HepG2 (cell line): Measurements from ENCODE around the gene MYL4. TPM values are rescaled to one million over a fixed set of nuclear protein-coding genes. Genes with fewer than 3 reads are reported as not detected.

Source experiments
- E2F1 ChIP-seq: sonication (generic); formaldehyde crosslinking; IDR thresholded peaks from 2 replicates; pipeline ENCODE4 v1.5.0; 2020; ENCODE audit warnings: missing genetic modification reagents
- MAFF ChIP-seq: IDR thresholded peaks from 2 replicates; pipeline ENCODE4 v1.6.1; 2011; ENCODE audit warnings: low read depth, low read length, improper control_type of control experiment
- MAFK ChIP-seq, 2 experiments: IDR thresholded peaks in 1 of 2; conservative IDR thresholded peaks in 1 of 2; 2 replicates each; pipeline ENCODE4 v1.6.1; 2011; ENCODE audit warnings: improper control_type of control experiment in 2 of 2, low read length in 2 of 2
- PRDM4 ChIP-seq: sonication (generic); formaldehyde crosslinking; IDR thresholded peaks from 2 replicates; pipeline ENCODE4 v1.9.0; 2021; ENCODE audit warnings: missing genetic modification reagents, borderline replicate concordance
- RBM22 ChIP-seq: fragments of 200-400 bp; formaldehyde crosslinking; optimal IDR thresholded peaks from 2 replicates; pipeline ENCODE3; 2017; ENCODE audit warnings: mild to moderate bottlenecking, low read length, moderate library complexity
- SMARCE1 ChIP-seq: fragments of 450-650 bp; IDR thresholded peaks from 2 replicates; pipeline ENCODE4 v1.6.1; 2017; ENCODE audit warnings: borderline replicate concordance
- ZNF205 ChIP-seq: IDR thresholded peaks from 2 replicates; pipeline ENCODE4 v1.6.1; 2018; ENCODE audit warnings: missing biosample characterization, missing genetic modification reagents
- ZNF704 ChIP-seq: sonication (generic); formaldehyde crosslinking; IDR thresholded peaks from 2 replicates; pipeline ENCODE4 v1.8.1; 2023; ENCODE audit warnings: mild to moderate bottlenecking, inconsistent platforms, moderate library complexity, missing genetic modification reagents, borderline replicate concordance
- polyA plus RNA-seq, 8 experiments: library from polyadenylated mRNA; depleted of rRNA in 3 of 8; stranded (reverse) in 7 of 8; unstranded in 1 of 8; fragments of >200 nt; fragmentation: Illumina TruSeq in 4 of 8; extraction: Trizol in 4 of 8; gene quantifications; 2 replicates each; pipeline versions ENCODE4 v1.2.1 to v1.2.3, GENCODE V29; 2011 to 2016; ENCODE audit warnings: low read depth in 4 of 8, missing spikeins in 1 of 8, mixed read lengths in 1 of 8; ENCODE audit not compliant: insufficient read depth in 1 of 8
- total RNA-seq, 5 experiments: library from RNA; depleted of rRNA; stranded (reverse); fragments of >200 nt; fragmentation: Illumina TruSeq; extraction: Trizol; gene quantifications; 2 replicates each; pipeline ENCODE4 v1.2.3, GENCODE V29; 2016; ENCODE audit warnings: low read depth in 1 of 5
- TF ChIP-seq, protein P1 (sequence below): sonication (generic); formaldehyde crosslinking; IDR thresholded peaks from 2 replicates; pipeline ENCODE4 v1.5.0; 2020; ENCODE audit warnings: mild to moderate bottlenecking, missing genetic modification reagents

Gene MYL4
- total and polyA plus RNA-seq, 2 of the 13 experiments (the other 11 are each of a cell fraction or from before 2014, with no cell fraction given) = not detected

- no peak for TF ChIP-seq PRDM4
- no peak for TF ChIP-seq ZNF704 (CRISPR knock-in tag)
- TF ChIP-seq E2F1 = no peak
- TF ChIP-seq MAFK (conservative IDR thresholded peaks at IDR 0.05 in 1 of 2, IDR thresholded peaks at IDR 0.05 in 1 of 2; ENCODE audit: low read length in 2 of 2) = peak; percentile 37 to 60; a peak in 3 of 4 replicates
- TF ChIP-seq MAFF = peak; percentile 40
- TF ChIP-seq SMARCE1 = no peak
- TF ChIP-seq, protein P1, sequence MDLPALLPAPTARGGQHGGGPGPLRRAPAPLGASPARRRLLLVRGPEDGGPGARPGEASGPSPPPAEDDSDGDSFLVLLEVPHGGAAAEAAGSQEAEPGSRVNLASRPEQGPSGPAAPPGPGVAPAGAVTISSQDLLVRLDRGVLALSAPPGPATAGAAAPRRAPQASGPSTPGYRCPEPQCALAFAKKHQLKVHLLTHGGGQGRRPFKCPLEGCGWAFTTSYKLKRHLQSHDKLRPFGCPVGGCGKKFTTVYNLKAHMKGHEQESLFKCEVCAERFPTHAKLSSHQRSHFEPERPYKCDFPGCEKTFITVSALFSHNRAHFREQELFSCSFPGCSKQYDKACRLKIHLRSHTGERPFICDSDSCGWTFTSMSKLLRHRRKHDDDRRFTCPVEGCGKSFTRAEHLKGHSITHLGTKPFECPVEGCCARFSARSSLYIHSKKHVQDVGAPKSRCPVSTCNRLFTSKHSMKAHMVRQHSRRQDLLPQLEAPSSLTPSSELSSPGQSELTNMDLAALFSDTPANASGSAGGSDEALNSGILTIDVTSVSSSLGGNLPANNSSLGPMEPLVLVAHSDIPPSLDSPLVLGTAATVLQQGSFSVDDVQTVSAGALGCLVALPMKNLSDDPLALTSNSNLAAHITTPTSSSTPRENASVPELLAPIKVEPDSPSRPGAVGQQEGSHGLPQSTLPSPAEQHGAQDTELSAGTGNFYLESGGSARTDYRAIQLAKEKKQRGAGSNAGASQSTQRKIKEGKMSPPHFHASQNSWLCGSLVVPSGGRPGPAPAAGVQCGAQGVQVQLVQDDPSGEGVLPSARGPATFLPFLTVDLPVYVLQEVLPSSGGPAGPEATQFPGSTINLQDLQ = no peak
- no peak for TF ChIP-seq RBM22
- TF ChIP-seq ZNF205 = no peak
- TF ChIP-seq, all 625 proteins: peak for 2
Measured at GRCh38 chr17:47207143-47208067, 1.7 kb upstream of the MYL4 start (continued).
